HG03135 (cell line): ENCODE measurements around the gene SFXN3.
"Not testable (repeated sequence)": the region's sequence is repeated elsewhere in the genome, so short reads cannot be mapped to it uniquely, and the experiment has no call there.

Experiments used
- ATAC-seq: cut with Tn5 transposase; IDR thresholded peaks from one replicate; pipeline ENCODE4 v1.9.1; 2021; ENCODE audit warnings: mild to moderate bottlenecking, moderate library complexity; ENCODE audit not compliant: unreplicated experiment

Gene SFXN3

DNA sequence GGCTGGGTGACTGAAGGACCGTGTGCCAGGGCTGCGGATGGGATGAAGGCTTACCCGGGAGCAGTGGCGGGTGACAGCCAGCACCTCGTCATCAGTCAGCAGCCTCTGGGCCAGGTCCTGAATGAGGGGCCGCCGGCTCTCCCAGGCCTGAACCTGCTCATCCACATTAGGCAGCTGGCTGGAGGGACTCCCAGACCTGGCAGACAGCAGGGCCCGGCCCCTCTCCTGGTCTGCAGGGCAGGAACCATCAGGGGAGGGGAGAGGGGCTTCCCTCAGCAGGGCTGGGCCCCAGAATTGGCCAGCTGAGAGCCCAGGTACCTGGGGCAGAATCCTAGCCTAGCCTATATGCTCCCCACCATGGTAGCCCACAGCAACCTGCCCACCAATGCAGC, 15.5 kb upstream of the SFXN3 start:
- no peak for ATAC-seq

DNA sequence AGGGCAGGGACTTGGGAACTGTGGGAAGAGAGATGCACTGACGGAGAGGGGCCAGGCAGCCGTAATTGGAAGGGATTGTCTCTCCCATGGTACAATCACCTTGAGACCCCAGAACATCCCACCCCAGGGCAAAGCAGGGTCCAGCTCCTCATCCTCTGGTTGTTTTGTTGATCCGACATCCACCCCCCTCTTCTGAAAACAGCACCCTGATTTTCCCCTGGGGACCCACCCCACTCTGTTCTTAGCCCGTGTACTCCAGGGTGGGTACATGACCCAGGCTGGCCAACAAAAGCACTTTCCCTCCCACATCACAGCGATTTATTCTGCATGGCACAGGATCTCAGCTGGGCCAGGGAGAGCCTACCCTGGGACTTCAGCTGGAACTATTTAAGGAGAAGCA, 14.2 kb upstream of the SFXN3 start:
- ATAC-seq: no peak

DNA sequence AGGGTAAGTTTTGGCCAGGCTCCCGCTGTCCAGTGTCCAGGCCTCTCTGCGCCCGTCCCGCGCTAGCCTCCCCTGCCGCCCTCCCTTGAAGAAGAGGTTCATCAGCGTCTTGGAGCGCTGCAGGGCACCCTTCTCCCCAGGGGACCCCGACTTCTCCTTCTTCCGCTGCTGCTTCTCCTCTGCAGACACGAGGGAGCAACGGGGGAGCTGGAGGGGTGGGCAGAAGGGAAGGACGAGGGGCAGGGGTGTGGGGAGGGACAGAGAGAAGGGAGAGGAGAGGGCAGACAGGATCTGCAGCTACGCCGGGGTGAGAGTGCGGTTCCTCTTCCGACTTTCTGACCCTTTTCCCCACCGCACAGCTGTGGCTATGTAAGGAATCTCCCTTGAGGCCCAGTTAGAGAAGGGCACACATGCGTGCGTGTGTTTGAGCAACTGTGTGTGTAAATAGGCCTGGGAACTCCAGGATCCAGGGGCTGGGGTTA, 12.9 kb upstream of the SFXN3 start:
- ATAC-seq: no peak

GRCh38 chr10:101018600-101019439, 12.2 kb upstream of the SFXN3 start:
- ATAC-seq: peak; percentile 53

GRCh38 chr10:101019440-101019703, 11.7 kb upstream of the SFXN3 start:
- no peak for ATAC-seq

- no peak for ATAC-seq
These were observed 10.5 kb upstream of the SFXN3 start for GRCh38 chr10:101020427-101021075.

- no peak for ATAC-seq
These were observed 9.8 kb upstream of the SFXN3 start for GRCh38 chr10:101021239-101021638.

DNA sequence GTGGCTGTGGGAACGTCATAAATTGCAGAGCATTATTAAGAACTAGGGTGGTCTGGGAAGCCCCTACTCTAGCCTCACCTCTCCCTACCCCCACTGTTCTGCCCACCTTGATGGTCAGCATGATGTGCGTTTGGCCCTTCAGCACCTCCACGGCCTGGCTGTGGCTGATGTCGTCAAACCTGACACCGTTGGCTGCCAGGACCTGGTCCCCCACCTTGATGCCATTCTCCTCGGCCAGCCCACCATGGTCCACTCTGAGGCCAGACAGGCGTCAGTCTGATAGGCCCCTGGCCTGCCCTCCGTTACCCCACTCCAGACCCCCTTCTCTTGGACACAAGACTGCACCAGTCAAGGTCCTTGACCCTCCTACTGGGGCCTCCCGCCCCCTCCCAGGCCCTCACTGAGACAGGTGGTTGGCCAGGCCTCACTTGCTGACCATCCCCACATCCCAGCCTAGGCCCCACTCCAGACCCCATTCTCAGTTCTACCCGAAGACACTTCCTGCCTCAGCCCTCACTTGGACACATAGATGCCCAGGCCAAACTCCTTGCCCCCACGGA, 9.3 kb upstream of the SFXN3 start:
- no peak for ATAC-seq

- ATAC-seq: no peak
These were observed 7.9 kb upstream of the SFXN3 start for GRCh38 chr10:101022967-101023705.

DNA sequence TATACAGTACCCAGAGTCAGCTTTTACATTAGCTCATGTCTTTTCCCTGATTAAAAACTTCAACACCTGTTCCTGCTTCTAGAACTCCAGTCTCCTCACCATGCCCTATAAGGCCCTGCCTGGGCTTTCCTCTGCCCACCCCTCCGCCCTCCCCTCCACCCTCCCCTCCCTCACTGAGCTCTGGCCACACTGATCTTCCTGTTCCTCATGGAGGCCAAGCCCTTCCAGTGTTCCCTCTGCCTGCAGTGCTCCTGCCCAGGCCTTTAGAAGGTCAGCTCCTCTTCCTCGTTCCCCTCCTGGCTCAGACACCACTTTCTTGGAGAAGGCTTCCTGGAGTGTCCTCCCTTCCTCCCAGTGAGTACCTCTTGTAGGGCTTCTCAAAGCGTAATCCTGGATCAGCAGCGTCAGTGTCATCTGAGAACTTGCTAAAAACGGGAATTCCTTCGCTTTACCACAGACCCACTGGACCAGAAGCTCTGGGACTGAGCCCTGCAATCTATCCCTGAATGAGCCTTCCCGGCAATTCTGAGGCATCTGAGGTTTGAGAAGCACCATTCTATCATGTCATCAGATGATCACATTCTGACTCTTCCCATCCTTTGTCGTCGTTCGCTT, 3.8 kb upstream of the SFXN3 start:
- no peak for ATAC-seq

GRCh38 chr10:101028446-101029337, 2.3 kb upstream of the SFXN3 start:
- no peak for ATAC-seq

DNA sequence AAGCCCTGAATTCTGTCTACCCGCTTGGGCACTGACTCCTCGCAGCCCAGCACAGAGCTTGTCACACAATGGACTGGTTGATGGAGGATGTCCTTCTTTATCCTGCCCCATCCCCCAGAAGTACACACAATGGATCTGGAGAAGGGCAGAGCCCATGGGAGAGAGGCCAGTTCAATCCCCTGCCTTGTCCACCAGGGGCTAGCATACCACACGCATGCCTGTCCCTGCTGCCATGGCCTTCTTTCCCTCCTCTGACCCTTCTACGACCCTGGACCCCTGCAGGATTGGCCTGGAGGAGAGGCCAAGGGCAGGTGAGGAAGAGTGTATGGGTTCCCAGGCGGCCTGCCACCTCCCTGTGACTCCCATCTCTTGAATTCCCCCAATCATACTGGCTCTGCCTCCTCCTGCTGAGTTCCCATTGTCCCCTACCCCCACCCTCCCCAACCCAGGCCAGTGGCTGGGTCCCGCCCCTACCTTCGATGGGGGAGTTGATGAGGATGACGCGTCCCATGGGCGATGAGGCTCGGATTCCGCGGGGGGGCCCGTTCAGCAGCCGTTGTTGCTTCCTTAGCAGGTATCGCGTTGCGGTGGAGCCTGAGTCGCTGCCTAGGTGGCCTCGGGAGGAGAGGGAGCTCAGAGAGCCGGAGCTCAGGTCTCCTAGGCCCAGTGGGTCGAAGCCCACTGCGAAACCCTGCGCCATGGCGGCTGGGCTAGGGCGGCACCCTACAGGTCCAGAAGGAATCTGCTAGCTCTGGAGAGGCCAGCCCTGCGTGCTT, 1.3 kb upstream of the SFXN3 start:
- ATAC-seq: no peak

DNA sequence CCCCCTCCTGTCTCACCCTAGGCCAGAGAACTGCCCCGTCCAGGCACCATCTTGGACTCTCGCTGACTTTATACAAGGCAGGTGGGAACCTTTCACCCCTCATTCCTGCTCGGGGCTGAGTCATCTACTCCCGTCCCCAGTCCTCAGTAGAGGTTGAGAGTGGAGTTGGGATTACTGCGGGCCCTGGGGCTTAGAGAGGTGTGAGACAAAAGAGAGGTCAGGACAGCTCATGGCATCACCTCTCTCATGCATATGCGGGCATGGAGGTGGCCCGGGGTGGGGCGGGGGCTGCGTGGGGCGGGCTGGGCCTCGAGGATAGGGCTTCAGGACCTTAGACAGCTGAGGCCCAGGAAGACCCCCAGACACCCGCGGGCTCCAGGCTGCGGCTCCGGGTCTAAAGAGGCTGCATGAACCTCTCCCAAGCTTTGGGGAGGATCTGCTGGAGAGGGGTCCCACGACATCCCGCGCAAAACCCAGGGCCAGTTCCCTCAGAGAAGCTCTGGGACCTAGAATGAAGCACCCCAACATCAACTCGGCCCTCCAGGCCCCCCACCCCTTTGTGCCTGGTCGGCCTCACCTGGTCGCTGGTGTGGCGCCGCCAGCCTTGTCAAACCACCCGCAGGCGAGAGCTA, 422 bp upstream of the SFXN3 start:
- no peak for ATAC-seq

DNA sequence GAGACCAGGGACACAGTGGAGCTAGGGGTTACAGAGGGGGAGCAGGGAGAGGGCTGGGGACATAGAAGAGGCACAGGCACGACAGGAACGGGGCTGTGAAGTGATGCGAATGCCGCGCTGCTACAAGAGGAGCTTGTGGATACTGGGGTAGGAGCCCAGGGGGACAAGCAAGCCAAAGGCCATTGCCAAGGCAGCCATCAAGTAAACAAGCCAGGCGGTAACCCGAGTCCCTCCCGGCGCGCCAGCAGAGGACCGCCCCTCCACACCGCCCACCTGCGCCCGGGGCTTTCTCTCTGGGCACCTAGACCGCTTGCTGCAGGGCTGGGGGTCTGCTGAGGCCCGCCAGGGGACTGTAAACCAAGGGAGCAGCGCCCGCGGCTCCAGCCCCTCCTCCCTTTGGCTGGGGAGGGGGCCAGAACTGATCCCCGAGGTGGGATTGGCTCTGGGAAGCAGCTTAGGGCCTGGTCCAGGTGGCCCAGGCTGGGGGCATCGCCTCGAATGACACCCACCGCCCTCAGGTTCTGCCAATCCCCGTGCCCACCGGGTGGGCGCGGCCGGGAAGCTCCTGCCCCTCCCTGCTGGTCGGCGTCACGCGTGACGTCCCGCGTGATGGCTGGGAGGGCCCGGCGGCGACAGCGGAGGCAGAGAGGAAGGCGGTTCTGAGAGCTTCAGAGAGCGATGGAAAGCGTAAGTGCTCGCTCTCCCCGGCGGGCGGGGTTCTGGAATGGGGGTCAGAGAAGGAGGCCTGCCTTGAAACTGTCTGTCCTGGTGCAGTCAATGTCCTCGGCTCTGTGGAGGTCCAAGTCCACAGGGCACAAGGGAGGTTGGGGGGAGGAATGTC, 982 bp downstream of the SFXN3 start:
- no peak for ATAC-seq

GRCh38 chr10:101032637-101033224, 1.7 kb downstream of the SFXN3 start:
- no peak for ATAC-seq

DNA sequence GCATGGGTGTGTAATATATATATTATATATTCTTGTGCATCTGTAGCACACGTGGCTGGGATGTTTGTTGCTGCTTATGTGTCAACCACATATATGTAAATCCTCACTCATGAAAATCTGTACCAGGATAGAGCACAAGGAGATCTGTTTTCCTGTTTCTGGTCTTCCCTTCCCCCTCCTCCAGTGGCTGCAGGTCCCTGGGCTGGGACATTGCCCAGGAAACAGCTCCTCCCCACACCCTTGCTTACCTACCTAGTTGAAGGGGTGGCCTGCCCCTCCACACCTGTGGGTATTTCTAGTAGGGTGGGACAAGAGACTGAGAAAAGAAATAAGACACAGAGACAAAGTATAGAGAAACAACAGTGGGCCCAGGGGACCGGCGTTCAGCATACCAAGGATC, 2.2 kb downstream of the SFXN3 start:
- no peak for ATAC-seq

DNA sequence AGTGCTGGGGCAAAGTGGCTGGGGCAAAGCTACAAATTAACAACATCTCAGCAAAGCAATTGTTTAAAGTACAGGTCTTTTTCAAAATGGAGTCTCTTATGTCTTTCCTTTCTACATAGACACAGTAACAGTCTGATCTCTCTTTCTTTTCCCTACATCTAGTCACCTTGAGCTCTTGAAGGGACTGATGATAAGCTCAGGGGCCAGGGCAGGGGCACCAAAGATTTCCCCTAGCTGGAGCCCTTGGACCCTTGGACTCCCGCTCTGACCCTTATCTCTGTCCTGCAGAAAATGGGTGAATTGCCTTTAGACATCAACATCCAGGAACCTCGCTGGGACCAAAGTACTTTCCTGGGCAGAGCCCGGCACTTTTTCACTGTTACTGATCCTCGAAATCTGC, 3.4 kb downstream of the SFXN3 start:
- ATAC-seq: not testable (repeated sequence)

DNA sequence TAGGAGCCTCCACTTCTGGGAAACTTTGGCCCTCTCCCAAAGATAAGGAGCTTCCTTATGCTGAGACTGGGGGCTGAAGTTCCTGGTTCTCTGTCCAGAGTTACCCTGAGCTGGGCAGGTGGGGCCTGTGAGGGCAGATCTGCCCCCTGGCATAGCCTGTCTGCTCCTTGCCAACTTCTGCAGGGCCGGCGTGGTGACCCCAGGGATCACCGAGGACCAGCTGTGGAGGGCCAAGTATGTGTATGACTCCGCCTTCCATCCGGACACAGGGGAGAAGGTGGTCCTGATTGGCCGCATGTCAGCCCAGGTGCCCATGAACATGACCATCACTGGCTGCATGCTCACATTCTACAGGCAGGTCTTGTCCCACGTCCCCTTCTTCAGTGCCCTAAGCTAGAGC, 4.3 kb downstream of the SFXN3 start:
- ATAC-seq: no peak
